SJSA1 (cell line): ENCODE data around the gene PEF1. TPM values are rescaled to one million over a fixed set of nuclear protein-coding genes. Genes with fewer than 3 reads are reported as not detected.
A peak's percentile ranks its signal among the peaks of the same experiment; 100 is the strongest.

ENCODE experiments used
- DNase-seq, 2 experiments: peaks; one replicate each; pipeline ENCODE4 v3.0.0-alpha.2; 2015 to 2020; ENCODE audit warnings: low spot score in 2 of 2, low read depth in 1 of 2
- H3K27ac ChIP-seq: fragments of 250-450 bp; sonication (Bioruptor Pico); 2 replicates; pipeline ENCODE4 v1.5.1; 2020; ENCODE audit warnings: mild to moderate bottlenecking, moderate library complexity
- H3K27me3 ChIP-seq: fragments of 250-450 bp; sonication (Bioruptor Pico); replicated peaks from 2 replicates; pipeline ENCODE4 v1.5.1; 2020; ENCODE audit warnings: mild to moderate bottlenecking, moderate library complexity
- H3K36me3 ChIP-seq: fragments of 250-450 bp; sonication (Bioruptor Pico); 2 replicates; pipeline ENCODE4 v1.5.1; 2020; ENCODE audit warnings: mild to moderate bottlenecking
- H3K4me1 ChIP-seq: fragments of 250-450 bp; sonication (Bioruptor Pico); replicated peaks from 2 replicates; pipeline ENCODE4 v1.6.1; 2021; ENCODE audit warnings: mild to moderate bottlenecking
- H3K4me3 ChIP-seq: fragments of 250-450 bp; sonication (Bioruptor Pico); 2 replicates; pipeline ENCODE4 v1.5.1; 2020; ENCODE audit warnings: mild to moderate bottlenecking
- H3K9me3 ChIP-seq: fragments of 250-450 bp; sonication (Bioruptor Pico); replicated peaks from 2 replicates; pipeline ENCODE4 v1.5.1; 2020; ENCODE audit warnings: mild to moderate bottlenecking
- total RNA-seq: library from RNA; depleted of rRNA; stranded (reverse); fragments of >200 nt; shearing (Covaris generic); gene quantifications from 2 replicates; pipeline ENCODE4 v1.2.3, GENCODE V29; 2014

Gene PEF1
- total RNA-seq, 1 experiment from 2014 or later, result 76.2 TPM

- no peaks in the 10 kb centered on the region; the same call in 1 of the 2 replicates for H3K4me1 ChIP-seq
- peaks cover 94% of the 10 kb centered on the region for H3K36me3 ChIP-seq
- no peak overlapping the region for H3K4me3 ChIP-seq
- no peaks in the 10 kb centered on the region for H3K9me3 ChIP-seq
- no peak overlapping the region for H3K27ac ChIP-seq
- no peak for DNase-seq
- H3K27me3 ChIP-seq, result no peaks in the 10 kb centered on the region
These were observed 11.1 kb upstream of the PEF1 start for GRCh38 chr1:31655756-31656155.

DNA sequence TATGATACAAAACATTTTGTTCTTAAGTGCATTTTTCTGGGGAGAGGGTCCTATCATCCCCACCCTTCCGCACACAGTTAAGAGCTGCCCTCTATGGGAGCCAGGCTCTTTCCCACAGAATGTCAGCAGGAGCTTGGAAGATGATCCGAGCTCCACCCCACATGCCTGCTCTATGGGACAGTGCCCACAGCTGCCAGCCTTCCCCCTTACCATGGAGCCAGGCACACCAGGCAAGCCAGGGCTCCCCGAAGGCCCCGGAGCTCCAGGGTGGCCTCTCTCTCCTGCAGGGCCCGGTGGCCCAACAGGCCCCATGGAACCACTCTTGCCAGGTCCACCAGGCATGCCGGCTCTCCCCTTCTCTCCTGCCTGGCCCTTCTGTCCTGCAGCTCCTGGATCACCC lies 10.4 kb upstream of the PEF1 start:
- peaks cover 87% of the 10 kb centered on the region for H3K36me3 ChIP-seq
- no peak overlapping the region for H3K27ac ChIP-seq
- H3K27me3 ChIP-seq, result no peaks in the 10 kb centered on the region
- no peak overlapping the region for H3K4me3 ChIP-seq
- DNase-seq, result no peak
- no peaks in the 10 kb centered on the region for H3K9me3 ChIP-seq
- no peaks in the 10 kb centered on the region; the same call in 1 of the 2 replicates for H3K4me1 ChIP-seq

- H3K27me3 ChIP-seq, result no peaks in the 10 kb centered on the region
- no peak overlapping the region for H3K27ac ChIP-seq
- H3K4me1 ChIP-seq, result no peaks in the 10 kb centered on the region; the same call in 1 of the 2 replicates
- H3K4me3 ChIP-seq, result no peak overlapping the region
- DNase-seq, result no peak
- peaks cover 82% of the 10 kb centered on the region for H3K36me3 ChIP-seq
- H3K9me3 ChIP-seq, result no peaks in the 10 kb centered on the region
These were observed 9.7 kb upstream of the PEF1 start for GRCh38 chr1:31654474-31654776.

- no peaks in the 10 kb centered on the region for H3K9me3 ChIP-seq
- H3K36me3 ChIP-seq, result peaks cover 77% of the 10 kb centered on the region
- no peak for DNase-seq
- no peaks in the 10 kb centered on the region for H3K27me3 ChIP-seq
- H3K27ac ChIP-seq, result no peak overlapping the region
- no peaks in the 10 kb centered on the region; the same call in 1 of the 2 replicates for H3K4me1 ChIP-seq
- no peak overlapping the region for H3K4me3 ChIP-seq
These were observed 9.2 kb upstream of the PEF1 start for GRCh38 chr1:31653717-31654473.

- Histone ChIP-seq H3K27me3 (no peaks in the 10 kb centered on the region), H3K27ac (no peak overlapping the region), H3K4me1 (no peaks in the 10 kb centered on the region; the same call in 1 of the 2 replicates), H3K9me3 (no peaks in the 10 kb centered on the region), H3K4me3 (no peak overlapping the region), H3K36me3 (peaks cover 68% of the 10 kb centered on the region)
- DNase-seq, result no peak
These were observed 8.3 kb upstream of the PEF1 start for GRCh38 chr1:31652891-31653499.

GRCh38 chr1:31651766-31652165 lies 7.1 kb upstream of the PEF1 start:
- Histone ChIP-seq H3K27me3 (no peaks in the 10 kb centered on the region), H3K4me1 (no peaks in the 10 kb centered on the region; the same call in 1 of the 2 replicates), H3K27ac (no peak overlapping the region), H3K9me3 (no peaks in the 10 kb centered on the region), H3K4me3 (no peak overlapping the region), H3K36me3 (peaks cover 55% of the 10 kb centered on the region)
- no peak for DNase-seq

GRCh38 chr1:31651089-31651420 lies 6.4 kb upstream of the PEF1 start:
- H3K4me3 ChIP-seq, result no peak overlapping the region
- H3K36me3 ChIP-seq, result peaks cover 48% of the 10 kb centered on the region
- DNase-seq, result no peak
- H3K4me1 ChIP-seq, result no peaks in the 10 kb centered on the region; the same call in 1 of the 2 replicates
- H3K9me3 ChIP-seq, result no peaks in the 10 kb centered on the region
- no peak overlapping the region; the same call in 1 of the 2 replicates for H3K27ac ChIP-seq
- no peaks in the 10 kb centered on the region for H3K27me3 ChIP-seq

DNA sequence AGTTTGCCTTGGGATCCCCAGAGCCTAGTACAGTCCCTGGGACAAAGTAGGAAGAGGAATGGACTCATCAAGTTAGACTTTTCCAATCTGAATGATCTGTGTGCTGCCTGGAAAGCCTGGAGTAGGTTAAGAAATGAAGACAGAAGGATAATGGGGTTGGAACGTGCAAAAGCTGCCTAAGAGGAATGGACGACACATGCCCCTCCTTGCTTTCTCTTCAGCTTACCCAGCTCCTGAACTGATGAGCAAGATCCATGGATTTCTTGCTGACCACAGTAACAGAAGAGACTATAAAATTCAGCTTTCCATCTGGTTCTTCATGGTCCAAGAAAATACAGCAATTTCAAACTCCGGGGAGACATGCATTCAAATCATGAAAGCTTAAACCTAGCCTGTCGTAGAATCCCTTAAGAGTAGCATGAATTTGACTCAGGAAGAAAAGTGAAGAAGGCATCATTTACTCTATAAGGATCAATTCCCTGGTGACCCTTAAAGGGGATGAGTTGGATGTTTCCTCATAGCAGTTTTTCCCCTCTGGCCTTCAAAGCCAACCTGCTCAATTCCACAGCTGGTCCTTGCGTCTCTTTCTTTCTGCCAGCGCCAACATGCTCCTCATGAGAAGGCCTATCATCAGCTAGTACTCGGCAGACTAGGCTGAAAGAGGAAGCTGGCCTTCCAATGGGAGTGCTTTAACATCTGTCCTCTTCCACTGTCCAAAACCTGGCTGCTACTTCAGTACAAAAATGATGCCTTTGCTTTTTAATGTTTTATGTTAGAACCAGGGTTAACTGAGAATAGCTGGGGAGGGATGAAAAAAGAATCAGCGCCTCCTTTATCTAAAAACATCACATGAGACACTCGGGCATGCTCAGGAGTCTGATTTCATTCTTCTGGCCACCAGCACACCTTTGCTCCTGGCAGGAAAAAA lies 5.7 kb upstream of the PEF1 start:
- Histone ChIP-seq H3K36me3 (peaks cover 42% of the 10 kb centered on the region), H3K27me3 (no peaks in the 10 kb centered on the region), H3K27ac (no peak overlapping the region), H3K9me3 (no peaks in the 10 kb centered on the region), H3K4me3 (no peak overlapping the region), H3K4me1 (peaks cover 4% of the 10 kb centered on the region)
- no peak for DNase-seq

- DNase-seq, result no peak
- Histone ChIP-seq H3K27ac (no peak overlapping the region), H3K4me1 (peaks cover 7% of the 10 kb centered on the region), H3K4me3 (no peak overlapping the region), H3K36me3 (peaks cover 36% of the 10 kb centered on the region), H3K9me3 (no peaks in the 10 kb centered on the region), H3K27me3 (no peaks in the 10 kb centered on the region)
These were observed 4.1 kb upstream of the PEF1 start for GRCh38 chr1:31648641-31649357.

GRCh38 chr1:31648190-31648589 lies 3.5 kb upstream of the PEF1 start:
- Histone ChIP-seq H3K9me3 (no peaks in the 10 kb centered on the region), H3K36me3 (peaks cover 36% of the 10 kb centered on the region), H3K27me3 (no peaks in the 10 kb centered on the region), H3K27ac (no peak overlapping the region), H3K4me3 (no peak overlapping the region), H3K4me1 (peaks cover 12% of the 10 kb centered on the region)
- DNase-seq, result no peak

- Histone ChIP-seq H3K27ac (no peak overlapping the region), H3K4me3 (no peak overlapping the region), H3K4me1 (peaks cover 12% of the 10 kb centered on the region), H3K36me3 (peaks cover 26% of the 10 kb centered on the region), H3K27me3 (no peaks in the 10 kb centered on the region), H3K9me3 (no peaks in the 10 kb centered on the region)
- DNase-seq, result peak in 1 of 2 experiments; percentile 27
These were observed 2.4 kb upstream of the PEF1 start for GRCh38 chr1:31647106-31647505.

GRCh38 chr1:31646259-31646960 lies 1.7 kb upstream of the PEF1 start:
- H3K27ac ChIP-seq, result no peak overlapping the region
- peaks cover 20% of the 10 kb centered on the region for H3K36me3 ChIP-seq
- no peak overlapping the region for H3K4me3 ChIP-seq
- H3K27me3 ChIP-seq, result no peaks in the 10 kb centered on the region
- DNase-seq, result no peak
- H3K4me1 ChIP-seq, result peaks cover 12% of the 10 kb centered on the region
- H3K9me3 ChIP-seq, result no peaks in the 10 kb centered on the region

DNA sequence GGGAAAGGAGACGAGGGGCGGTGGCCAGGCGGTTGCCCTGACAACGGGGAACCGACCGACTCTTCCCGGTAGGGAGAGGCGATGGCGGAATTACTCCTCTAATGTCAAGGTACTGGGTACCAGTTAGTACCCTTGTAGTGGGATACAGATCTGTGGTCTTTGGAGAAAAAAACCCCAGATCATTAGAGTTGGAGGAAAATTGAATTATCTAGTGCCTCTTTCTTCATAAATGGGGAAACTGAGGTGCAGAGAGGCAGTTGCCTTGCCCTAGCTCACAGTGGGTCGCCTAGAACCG lies 545 bp upstream of the PEF1 start:
- Histone ChIP-seq H3K4me1 (peaks cover 12% of the 10 kb centered on the region), H3K36me3 (peaks cover 14% of the 10 kb centered on the region), H3K9me3 (no peaks in the 10 kb centered on the region), H3K4me3 (peak overlapping the region; percentile 94), H3K27me3 (no peaks in the 10 kb centered on the region), H3K27ac (peak overlapping the region; percentile 95)
- DNase-seq, result no peak
